H1 (cell line): ENCODE measurements around the gene GPR25. TPM values are rescaled to one million over a fixed set of nuclear protein-coding genes. Genes with fewer than 3 reads are reported as not detected.

Experiments
- GABPA ChIP-seq: IDR thresholded peaks from 2 replicates; pipeline ENCODE4 v1.6.1; 2011; ENCODE audit warnings: mild to moderate bottlenecking, low read length, moderate library complexity, borderline replicate concordance; ENCODE audit not compliant: insufficient read depth
- polyA plus RNA-seq, 7 experiments: library from polyadenylated mRNA; depleted of rRNA in 3 of 7; stranded (reverse) in 5 of 7; unstranded in 2 of 7; fragments of >200 nt in 5 of 7; fragments of 200-250 nt in 2 of 7; gene quantifications; 1 replicate in 5 of 7; 2 replicates in 1 of 7; 4 replicates in 1 of 7; pipeline versions ENCODE4 v1.2.1 to v1.2.3, GENCODE V29; 2011 to 2013; ENCODE audit warnings: missing spikeins in 2 of 7, mixed read lengths in 2 of 7
- total RNA-seq: library from RNA; stranded (reverse); fragmentation: NEBNext Ultra II Directional; extraction: Animal tissue kit (Norgen Biotek cat#: 25700); gene quantifications from 2 replicates; pipeline ENCODE4 v1.2.1, GENCODE V29; 2021

The GPR25 gene
- total and polyA plus RNA-seq, 2 of the 8 experiments (the other 6 are each of a cell fraction or from before 2014, with no cell fraction given), result not detected

DNA sequence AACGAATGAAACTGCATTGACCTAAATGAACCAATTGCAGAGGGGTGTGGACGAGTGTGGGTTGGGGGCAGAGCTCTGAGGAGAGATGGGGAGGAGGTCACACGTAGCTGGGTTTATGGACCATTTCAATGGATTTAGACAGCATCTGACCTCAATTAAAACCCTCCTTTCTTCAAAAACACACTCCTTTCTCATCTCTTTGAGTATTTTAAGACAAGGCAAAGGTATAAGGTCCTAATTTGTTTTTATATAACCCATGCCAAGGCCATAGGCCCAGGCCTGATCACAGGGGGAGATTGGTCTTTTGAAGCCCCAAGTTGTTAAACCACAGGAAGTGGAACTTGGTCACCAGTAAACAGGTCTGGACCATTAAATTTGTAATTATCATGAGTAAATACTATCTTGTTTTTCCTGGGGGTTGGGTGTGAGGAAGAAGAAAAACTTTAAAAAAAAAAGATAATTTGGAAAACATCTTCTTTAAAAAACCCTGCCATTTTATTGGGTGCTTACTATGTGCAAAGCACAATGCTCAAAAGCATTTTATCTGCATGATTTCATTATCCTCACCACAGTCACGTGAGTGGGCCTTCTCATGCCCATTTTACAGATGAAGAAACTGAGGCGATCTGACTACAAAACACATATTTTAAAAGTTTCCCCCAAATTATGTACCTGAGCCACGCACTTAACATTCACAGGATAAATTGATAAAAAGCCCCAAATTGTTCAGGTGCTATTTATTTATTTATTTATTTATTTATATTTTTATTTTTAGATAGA lies 13.0 kb downstream of the GPR25 start (continued):
- TF ChIP-seq GABPA, result no peak
- TF ChIP-seq, all 59 proteins: peak for 0
